Upper lobe of left lung (tissue), 6 donors: Measurements from ENCODE around the gene HACD2. TPM values are rescaled to one million over a fixed set of nuclear protein-coding genes. Genes with fewer than 3 reads are reported as not detected.

Source experiments
- ATAC-seq, 2 donors: fragments of 200-7000 bp; cut with Tn5 transposase; one replicate each; pipeline ENCODE4 v1.9.1; 2022; ENCODE audit warnings: mild to moderate bottlenecking in 2 of 2, moderate library complexity in 2 of 2; ENCODE audit not compliant: low FRiP score in 2 of 2
- DNase-seq, 2 donors: peaks; one replicate each; pipeline ENCODE4 v3.0.0-alpha.2; 2019 to 2020
- H3K27ac ChIP-seq, 4 donors: fragments of 200-600 bp; sonication (generic); one replicate each; pipeline ENCODE4 v1.5.1; 2016 to 2019
- H3K27me3 ChIP-seq, 4 donors: fragments of 200-600 bp; sonication (generic); one replicate each; pipeline ENCODE4 v1.5.1; 2017 to 2019
- H3K36me3 ChIP-seq, 4 donors: fragments of 200-600 bp; sonication (generic); one replicate each; pipeline ENCODE4 v1.5.1; 2016 to 2019
- H3K4me1 ChIP-seq, 4 donors: fragments of 200-600 bp; sonication (generic); one replicate each; pipeline ENCODE4 v1.5.1; 2018 to 2019
- H3K4me3 ChIP-seq, 4 donors: fragments of 200-600 bp; sonication (generic); one replicate each; pipeline ENCODE4 v1.5.1; 2017 to 2019; ENCODE audit warnings: mild to moderate bottlenecking in 2 of 4, moderate library complexity in 1 of 4
- H3K9me3 ChIP-seq, 4 donors: fragments of 200-600 bp; sonication (generic); one replicate each; pipeline ENCODE4 v1.5.1; 2018 to 2019
- CTCF ChIP-seq, 6 experiments: fragments of 450-650 bp in 4 of 6; fragments of 200-600 bp in 2 of 6; sonication (generic) in 2 of 6; IDR thresholded peaks; one replicate each; pipeline ENCODE4 v1.5.1; 2016 to 2019; ENCODE audit warnings: antibody characterized with exemption in 6 of 6
- EP300 ChIP-seq, 4 donors: sonication (generic); formaldehyde crosslinking; IDR thresholded peaks; one replicate each; pipeline ENCODE4 v1.5.1; 2017; ENCODE audit warnings: antibody characterized with exemption in 4 of 4, control low read depth in 2 of 4
- POLR2A ChIP-seq, 4 donors: fragments of 450-650 bp; IDR thresholded peaks; one replicate each; pipeline ENCODE4 v1.5.1; 2016 to 2017; ENCODE audit warnings: antibody characterized with exemption in 4 of 4, mild to moderate bottlenecking in 2 of 4
- POLR2AphosphoS5 ChIP-seq, 2 donors: sonication (generic); formaldehyde crosslinking; IDR thresholded peaks; one replicate each; pipeline ENCODE4 v1.5.1; 2017; ENCODE audit warnings: antibody characterized with exemption in 2 of 2
- WGBS, 2 donors: methylation state at CpG; one replicate each; pipeline ENCODE4 v1.1.5; 2017 to 2018; 5-methylcytosine and 5-hydroxymethylcytosine counted together
- total RNA-seq, 6 donors: library from RNA; depleted of rRNA in 4 of 6; stranded (reverse); fragments of >200 nt in 4 of 6; gene quantifications; one replicate each; pipeline versions ENCODE4 v1.1.0 to v1.2.1, GENCODE V29; 2016 to 2021
- donor health status: DM: no; HTN: no; CAD: no; lungs with moderate emphysema.
- donor health status: DM: no; HTN: yes; CAD: no; lungs with severe emphysema.

The HACD2 gene
- total RNA-seq, 6 donors from 2014 or later = 12.5 to 60.4 (median 39.1) TPM

GRCh38 chr3:123469323-123469995 is 115.4 kb downstream of the HACD2 start:
- no peak for TF ChIP-seq CTCF (IDR thresholded peaks at IDR 0.05)
- TF ChIP-seq EP300 (IDR thresholded peaks at IDR 0.05) = no peak
- no peak for TF ChIP-seq POLR2A (IDR thresholded peaks at IDR 0.05)
- TF ChIP-seq POLR2AphosphoS5 (IDR thresholded peaks at IDR 0.05) = no peak
- no peaks in the 10 kb centered on the region for H3K36me3 ChIP-seq

GRCh38 chr3:123467046-123467445 is 117.8 kb downstream of the HACD2 start:
- DNase-seq = no peak
- no peak overlapping the region for H3K27ac ChIP-seq
- no peak for TF ChIP-seq EP300 (IDR thresholded peaks at IDR 0.05)
- no peak for TF ChIP-seq POLR2A (IDR thresholded peaks at IDR 0.05)
- TF ChIP-seq CTCF (IDR thresholded peaks at IDR 0.05) = no peak
- TF ChIP-seq POLR2AphosphoS5 (IDR thresholded peaks at IDR 0.05) = no peak

More at GRCh38 chr3:123469323-123469995, 115.4 kb downstream of the HACD2 start:
- Histone ChIP-seq H3K27ac (no peak overlapping the region), H3K4me1 (no peaks in the 10 kb centered on the region), H3K27me3 (no peaks in the 10 kb centered on the region), H3K9me3 (no peaks in the 10 kb centered on the region), H3K4me3 (no peak overlapping the region)
- no peak for ATAC-seq
- no peak for DNase-seq
- WGBS, 2 donors = 78% methylated on average over 9 to 11 of the region's 11 CpGs

GRCh38 chr3:123464211-123464610 is 120.6 kb downstream of the HACD2 start:
- H3K27me3 ChIP-seq = no peaks in the 10 kb centered on the region
- no peaks in the 10 kb centered on the region for H3K9me3 ChIP-seq
- H3K4me1 ChIP-seq = no peaks in the 10 kb centered on the region
- no peak overlapping the region for H3K4me3 ChIP-seq
- H3K27ac ChIP-seq = no peak overlapping the region
- H3K36me3 ChIP-seq = no peaks in the 10 kb centered on the region
- no peak for DNase-seq
- TF ChIP-seq CTCF (IDR thresholded peaks at IDR 0.05) (no peak), POLR2A (IDR thresholded peaks at IDR 0.05) (no peak), POLR2AphosphoS5 (IDR thresholded peaks at IDR 0.05) (no peak), EP300 (IDR thresholded peaks at IDR 0.05) (no peak)
- WGBS, 2 donors = 70 to 81% methylated on average over 7 of the region's 7 CpGs
- ATAC-seq = no peak

More at GRCh38 chr3:123467046-123467445, 117.8 kb downstream of the HACD2 start:
- no peak for ATAC-seq
- WGBS, 2 donors = 58 to 62% methylated on average over 5 of the region's 5 CpGs
- Histone ChIP-seq H3K4me3 (no peak overlapping the region), H3K36me3 (no peaks in the 10 kb centered on the region), H3K27me3 (no peaks in the 10 kb centered on the region), H3K9me3 (no peaks in the 10 kb centered on the region), H3K4me1 (no peaks in the 10 kb centered on the region)

- WGBS, 2 donors = 40% methylated on average over 4 to 8 of the region's 8 CpGs
- no peak for ATAC-seq
- no peaks in the 10 kb centered on the region for H3K27me3 ChIP-seq
- no peaks in the 10 kb centered on the region for H3K36me3 ChIP-seq
- H3K9me3 ChIP-seq = no peaks in the 10 kb centered on the region
- no peaks in the 10 kb centered on the region for H3K4me1 ChIP-seq
- no peak for DNase-seq
- H3K4me3 ChIP-seq = no peak overlapping the region
- no peak overlapping the region for H3K27ac ChIP-seq
- TF ChIP-seq POLR2AphosphoS5 (IDR thresholded peaks at IDR 0.05) (no peak), EP300 (IDR thresholded peaks at IDR 0.05) (no peak), POLR2A (IDR thresholded peaks at IDR 0.05) (no peak), CTCF (IDR thresholded peaks at IDR 0.05) (no peak)
Measured at GRCh38 chr3:123459862-123460261, 125.0 kb downstream of the HACD2 start.

GRCh38 chr3:123458255-123458654 is 126.6 kb downstream of the HACD2 start:
- H3K27me3 ChIP-seq = no peaks in the 10 kb centered on the region
- ATAC-seq (no peak), DNase-seq (no peak)
- 82 to 85% methylated on average over 5 of the region's 5 CpGs for WGBS, 2 donors
- TF ChIP-seq POLR2AphosphoS5 (IDR thresholded peaks at IDR 0.05) (no peak), EP300 (IDR thresholded peaks at IDR 0.05) (no peak), CTCF (IDR thresholded peaks at IDR 0.05) (no peak), POLR2A (IDR thresholded peaks at IDR 0.05) (no peak)
- no peak overlapping the region for H3K27ac ChIP-seq
- no peaks in the 10 kb centered on the region for H3K9me3 ChIP-seq
- no peak overlapping the region for H3K4me3 ChIP-seq
- H3K36me3 ChIP-seq = no peaks in the 10 kb centered on the region
- no peaks in the 10 kb centered on the region for H3K4me1 ChIP-seq
